Stimulated activated CD4-positive, alpha-beta T cell treated with anti-CD3 and anti-CD28 coated beads, Interleukin-15, amount 100 ng/mL, for 24 hours (primary cell): ENCODE data around the gene ADAMTS15.

ENCODE experiments used
- DNase-seq: peaks from one replicate; pipeline ENCODE4 v3.0.0-alpha.2; 2020

Gene ADAMTS15

GRCh38 chr11:130483124-130483523 is 34.7 kb downstream of the ADAMTS15 start:
- no peak for DNase-seq

GRCh38 chr11:130485983-130486382 is 37.5 kb downstream of the ADAMTS15 start:
- no peak for DNase-seq

- no peak for DNase-seq
Observed at GRCh38 chr11:130486391-130486836, 38.0 kb downstream of the ADAMTS15 start.

- no peak for DNase-seq
Observed at GRCh38 chr11:130486987-130487923, 38.8 kb downstream of the ADAMTS15 start.

GRCh38 chr11:130487924-130488815 is 39.7 kb downstream of the ADAMTS15 start:
- no peak for DNase-seq

GRCh38 chr11:130488848-130489584 is 40.6 kb downstream of the ADAMTS15 start:
- no peak for DNase-seq

- no peak for DNase-seq
Observed at GRCh38 chr11:130489716-130490115, 41.3 kb downstream of the ADAMTS15 start.

- no peak for DNase-seq
Observed at GRCh38 chr11:130490682-130491449, 42.4 kb downstream of the ADAMTS15 start.

- DNase-seq = no peak
Observed at GRCh38 chr11:130498181-130498580, 49.7 kb downstream of the ADAMTS15 start.

GRCh38 chr11:130499828-130500227 is 51.4 kb downstream of the ADAMTS15 start:
- no peak for DNase-seq

- no peak for DNase-seq
Observed at GRCh38 chr11:130504317-130504716, 55.9 kb downstream of the ADAMTS15 start.

- no peak for DNase-seq
Observed at GRCh38 chr11:130508913-130509312, 60.5 kb downstream of the ADAMTS15 start.

GRCh38 chr11:130509942-130510341 is 61.5 kb downstream of the ADAMTS15 start:
- DNase-seq = no peak

- no peak for DNase-seq
Observed at GRCh38 chr11:130510407-130511006, 62.1 kb downstream of the ADAMTS15 start.

GRCh38 chr11:130511765-130512164 is 63.3 kb downstream of the ADAMTS15 start:
- no peak for DNase-seq

- DNase-seq = no peak
Observed at GRCh38 chr11:130512662-130513061, 64.2 kb downstream of the ADAMTS15 start.

- no peak for DNase-seq
Observed at GRCh38 chr11:130513132-130513531, 64.7 kb downstream of the ADAMTS15 start.

GRCh38 chr11:130514316-130514715 is 65.9 kb downstream of the ADAMTS15 start:
- no peak for DNase-seq

GRCh38 chr11:130514851-130515250 is 66.4 kb downstream of the ADAMTS15 start:
- DNase-seq = no peak

GRCh38 chr11:130515829-130516553 is 67.5 kb downstream of the ADAMTS15 start:
- no peak for DNase-seq
